Natural killer cell (primary cell): ENCODE results near the gene IPO11. TPM values are rescaled to one million over a fixed set of nuclear protein-coding genes. Genes with fewer than 3 reads are reported as not detected.
"Not testable (repeated sequence)": the region's sequence is repeated elsewhere in the genome, so short reads cannot be mapped to it uniquely, and the experiment has no call there.

Source experiments
- ATAC-seq, 3 donors: fragments of 150-1000 bp in 2 of 3; fragments of 200-7000 bp in 1 of 3; cut with Tn5 transposase; 1 replicate in 1 of 3; 2 replicates in 2 of 3; pipeline ENCODE4 v1.10.0; 2021; ENCODE audit warnings: mild to moderate bottlenecking in 2 of 3, moderate library complexity in 2 of 3
- DNase-seq, 2 donors: peaks; one replicate each; pipeline versions ENCODE4 v3.0.0 to v3.0.0-alpha.2; 2013 to 2021; ENCODE audit warnings: mixed read lengths in 1 of 2
- H3K27ac ChIP-seq: one replicate; pipeline ENCODE4 v1.5.1; 2013; ENCODE audit warnings: mild to moderate bottlenecking, low read length
- H3K27me3 ChIP-seq: one replicate; pipeline ENCODE4 v1.6.1; 2013; ENCODE audit warnings: low read length; ENCODE audit not compliant: control insufficient read depth, insufficient read depth
- H3K36me3 ChIP-seq: one replicate; pipeline ENCODE4 v1.6.1; 2013; ENCODE audit warnings: low read length; ENCODE audit not compliant: control insufficient read depth, insufficient read depth
- H3K4me1 ChIP-seq: one replicate; pipeline ENCODE4 v1.6.1; 2013; ENCODE audit warnings: low read length; ENCODE audit not compliant: control insufficient read depth, insufficient read depth
- H3K4me3 ChIP-seq: one replicate; pipeline ENCODE4 v1.5.1; 2013; ENCODE audit warnings: low read length
- H3K9me3 ChIP-seq: one replicate; pipeline ENCODE4 v1.6.1; 2013; ENCODE audit warnings: low read length; ENCODE audit not compliant: control insufficient read depth, insufficient read depth
- H3K27ac Mint-ChIP-seq, 2 donors: one replicate each; pipeline ENCODE4 v1.8.0; 2022; ENCODE audit warnings: mild to moderate bottlenecking in 2 of 2, mixed read lengths in 2 of 2, moderate library complexity in 1 of 2
- H3K27me3 Mint-ChIP-seq, 2 donors: one replicate each; pipeline ENCODE4 v1.8.0; 2022; ENCODE audit warnings: low read depth in 2 of 2, mixed read lengths in 2 of 2
- H3K36me3 Mint-ChIP-seq: one replicate; pipeline ENCODE4 v1.8.0; 2022; ENCODE audit warnings: mixed read lengths
- H3K4me1 Mint-ChIP-seq, 2 donors: one replicate each; pipeline ENCODE4 v1.8.0; 2022; ENCODE audit warnings: mixed read lengths in 2 of 2
- H3K4me3 Mint-ChIP-seq: one replicate; pipeline ENCODE4 v1.8.0; 2022; ENCODE audit warnings: mild to moderate bottlenecking, moderate library complexity, mixed read lengths
- H3K9me3 Mint-ChIP-seq, 2 donors: one replicate each; pipeline ENCODE4 v1.8.0; 2022; ENCODE audit warnings: mixed read lengths in 2 of 2
- CTCF ChIP-seq: fragments of 200-600 bp; IDR thresholded peaks from one replicate; pipeline ENCODE4 v1.8.0; 2022; ENCODE audit warnings: antibody characterized with exemption
- WGBS: methylation state at CpG from one replicate; pipeline ENCODE4 v1.1.7; 2013; ENCODE audit warnings: missing lambda C conversion rate; ENCODE audit not compliant: insufficient coverage; 5-methylcytosine and 5-hydroxymethylcytosine counted together
- intact Hi-C: fragments of 100-400 bp; cut with micrococcal nuclease; formaldehyde crosslinking; loops from one replicate; pipeline ENCODE4 v1.14.2; 2022
- total RNA-seq, 4 donors: library from RNA; stranded (reverse); fragments of 120-200 nt in 1 of 4; gene quantifications; one replicate each; pipeline versions ENCODE4 v1.2.3 to v1.2.4, GENCODE V29; 2013 to 2022

IPO11 gene
- total RNA-seq, 3 donors from 2014 or later (not counting 1 experiment from before 2014, with no cell fraction given): 16.6 to 31.4 (median 30.7) TPM

- Mint-ChIP-seq H3K4me1 (peaks cover 0 to under 1% of the 10 kb centered on the region in 2 donors), H3K36me3 (peaks cover under 1% of the 10 kb centered on the region), H3K27me3 (no peaks in the 10 kb centered on the region), H3K27ac (no peak overlapping the region), H3K4me3 (no peak overlapping the region), H3K9me3 (no peaks in the 10 kb centered on the region)
- 100% methylated on average over 1 of the region's 1 CpG for WGBS
- H3K4me3 ChIP-seq: no peak overlapping the region
- H3K27ac ChIP-seq: no peak overlapping the region
- no peaks in the 10 kb centered on the region for H3K27me3 ChIP-seq
- peaks cover 2% of the 10 kb centered on the region for H3K36me3 ChIP-seq
- DNase-seq: no peak
- no peaks in the 10 kb centered on the region for H3K9me3 ChIP-seq
- no peak for TF ChIP-seq CTCF
- ATAC-seq: no peak
- no peaks in the 10 kb centered on the region for H3K4me1 ChIP-seq
- intact Hi-C loops: no loop called here
Measured at GRCh38 chr5:62561896-62562295, 149.3 kb downstream of the IPO11 start.

- peaks cover 6% of the 10 kb centered on the region for H3K9me3 ChIP-seq
- intact Hi-C loops: no loop called here
- Mint-ChIP-seq H3K9me3 (peaks cover 3% of the 10 kb centered on the region in 2 donors), H3K27ac (no peak overlapping the region), H3K4me1 (no peaks in the 10 kb centered on the region), H3K27me3 (no peaks in the 10 kb centered on the region), H3K36me3 (peaks cover 10% of the 10 kb centered on the region), H3K4me3 (no peak overlapping the region)
- ATAC-seq: no peak
- peaks cover 2% of the 10 kb centered on the region for H3K36me3 ChIP-seq
- DNase-seq: no peak
- TF ChIP-seq CTCF: no peak
- no peak overlapping the region for H3K4me3 ChIP-seq
- WGBS: no CpG with 5 or more reads among the region's 1 CpG
- H3K4me1 ChIP-seq: no peaks in the 10 kb centered on the region
- H3K27ac ChIP-seq: no peak overlapping the region
- H3K27me3 ChIP-seq: no peaks in the 10 kb centered on the region
Measured at GRCh38 chr5:62562867-62563266, 150.3 kb downstream of the IPO11 start.

DNA sequence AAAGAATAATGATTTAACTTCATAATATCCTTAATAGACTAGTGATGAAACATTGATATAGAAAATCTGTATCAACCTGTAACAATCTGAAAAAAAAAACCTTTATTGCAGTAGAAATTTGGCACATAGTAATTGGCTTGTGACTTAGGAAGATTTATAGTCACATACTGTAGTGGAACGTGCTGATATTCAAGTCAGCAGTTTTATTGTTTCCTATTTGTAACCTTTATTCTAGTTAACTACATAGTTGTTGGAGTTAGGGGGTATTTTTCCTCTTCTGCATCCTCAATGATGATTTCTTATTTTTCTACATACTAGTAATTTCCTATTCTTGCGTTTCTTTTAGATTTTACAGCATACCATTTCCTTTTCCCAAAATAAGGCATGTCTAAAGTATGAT lies 151.5 kb downstream of the IPO11 start:
- Mint-ChIP-seq H3K27me3 (no peaks in the 10 kb centered on the region), H3K27ac (no peak overlapping the region), H3K9me3 (peaks cover 3 to 5% of the 10 kb centered on the region in 2 donors), H3K4me1 (no peaks in the 10 kb centered on the region), H3K36me3 (peaks cover 21% of the 10 kb centered on the region), H3K4me3 (no peak overlapping the region)
- no peak for DNase-seq
- intact Hi-C loops: no loop called here
- Histone ChIP-seq H3K4me3 (no peak overlapping the region), H3K9me3 (peaks cover 13% of the 10 kb centered on the region), H3K36me3 (peaks cover 2% of the 10 kb centered on the region), H3K4me1 (no peaks in the 10 kb centered on the region), H3K27ac (no peak overlapping the region), H3K27me3 (no peaks in the 10 kb centered on the region)
- no peak for ATAC-seq
- no peak for TF ChIP-seq CTCF
- no CpG with 5 or more reads among the region's 2 CpGs for WGBS

DNA sequence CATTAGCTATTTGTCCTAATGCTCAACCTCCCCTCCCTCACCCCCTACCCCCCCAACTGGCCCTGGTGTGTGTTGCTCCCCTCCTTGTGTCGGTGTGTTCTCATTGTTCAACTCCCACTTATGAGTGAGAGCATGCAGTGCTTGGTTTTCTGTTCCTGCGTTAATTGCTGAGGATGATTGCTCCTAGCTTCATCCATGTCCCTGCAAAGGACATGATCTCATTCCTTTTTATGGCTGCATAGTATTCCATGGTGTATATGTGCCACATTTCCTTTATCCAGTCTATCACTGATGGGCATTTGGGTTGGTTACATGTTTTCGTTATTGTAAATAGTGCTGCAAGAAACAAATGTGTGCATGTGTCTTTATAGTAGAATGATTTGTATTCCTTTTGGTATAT lies 153.2 kb downstream of the IPO11 start:
- H3K4me1 Mint-ChIP-seq, H3K4me3 Mint-ChIP-seq, H3K27me3 Mint-ChIP-seq, H3K36me3 ChIP-seq, H3K4me3 ChIP-seq, H3K27ac ChIP-seq, ATAC-seq, H3K9me3 Mint-ChIP-seq, intact Hi-C loops, H3K27ac Mint-ChIP-seq, DNase-seq, H3K4me1 ChIP-seq, H3K27me3 ChIP-seq: not testable (repeated sequence)
- WGBS: 96% methylated on average over 3 of the region's 3 CpGs
- peaks cover 26% of the 10 kb centered on the region for H3K36me3 Mint-ChIP-seq
- H3K9me3 ChIP-seq: peaks cover 13% of the 10 kb centered on the region
